NCI-H187 treated with DMSO at 0.1 percent for 48 hours (cell line): ENCODE data around the gene PLEKHG5.

Source experiments
- DNase-seq: peaks from one replicate; lab custom pipeline; 2025; lab: John Stamatoyannopoulos, UW

PLEKHG5 gene

GRCh38 chr1:6424619-6425593 lies 66.6 kb downstream of the PLEKHG5 start, which contains the start of gene ESPN:
ESPN (plus strand) TSS chr1:6424776; CDS start chr1:6424956, 180 bp downstream.
- no peak for DNase-seq

- no peak for DNase-seq
Observed at GRCh38 chr1:6424000-6424565, 67.4 kb downstream of the PLEKHG5 start.

DNA sequence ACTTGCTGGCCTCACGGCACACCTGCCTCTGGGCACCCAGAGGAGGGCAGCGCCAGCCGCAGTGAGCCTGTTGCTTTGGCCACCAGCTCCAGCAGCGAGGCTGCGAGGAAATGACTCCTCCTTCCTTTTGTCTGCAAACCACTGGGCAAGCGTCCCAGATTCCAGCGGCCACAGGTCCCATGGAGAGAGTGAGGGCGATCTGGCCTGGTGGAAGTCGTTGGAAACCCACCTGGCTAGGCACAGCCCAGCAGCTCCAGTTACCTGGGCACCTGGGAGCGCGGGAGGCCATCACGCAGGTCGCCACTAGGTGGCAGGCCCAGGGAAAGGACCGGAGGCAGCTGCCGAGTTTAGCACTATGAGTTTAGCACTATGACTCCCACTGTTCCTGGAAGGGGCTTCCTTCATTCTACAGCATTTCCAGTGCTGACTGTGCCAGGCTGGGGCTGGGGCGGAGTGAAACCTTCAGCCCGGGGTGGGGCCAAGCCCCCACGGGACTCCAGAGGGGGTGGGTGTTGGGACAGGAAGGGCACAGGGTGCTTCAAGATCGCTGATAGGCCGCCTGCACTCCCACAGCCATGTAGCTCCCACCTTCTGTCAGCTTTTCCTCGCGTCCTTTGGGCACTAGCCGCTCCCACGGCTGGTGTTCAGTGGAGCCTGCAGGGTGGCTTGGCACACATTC lies 68.0 kb downstream of the PLEKHG5 start:
- no peak for DNase-seq

DNA sequence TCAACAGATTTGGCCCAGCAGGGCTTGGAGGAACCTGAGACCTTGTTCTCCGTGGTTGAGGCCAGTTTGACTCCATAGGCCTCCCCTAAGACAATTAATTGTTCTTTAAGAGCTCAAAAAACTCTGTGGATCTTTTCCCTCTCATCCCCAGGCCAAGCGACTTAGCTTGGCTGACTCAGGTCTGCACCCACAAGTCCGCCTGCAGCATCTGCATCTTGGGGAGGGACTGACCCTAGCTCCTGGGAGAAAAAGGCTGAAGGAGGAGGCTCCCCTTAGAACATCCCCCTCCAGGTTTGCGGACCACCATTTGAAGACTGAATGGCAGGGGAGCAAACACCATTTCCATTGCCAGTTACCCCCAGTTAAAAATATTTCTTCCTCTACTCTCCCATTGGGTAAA lies 70.2 kb downstream of the PLEKHG5 start:
- no peak for DNase-seq

DNA sequence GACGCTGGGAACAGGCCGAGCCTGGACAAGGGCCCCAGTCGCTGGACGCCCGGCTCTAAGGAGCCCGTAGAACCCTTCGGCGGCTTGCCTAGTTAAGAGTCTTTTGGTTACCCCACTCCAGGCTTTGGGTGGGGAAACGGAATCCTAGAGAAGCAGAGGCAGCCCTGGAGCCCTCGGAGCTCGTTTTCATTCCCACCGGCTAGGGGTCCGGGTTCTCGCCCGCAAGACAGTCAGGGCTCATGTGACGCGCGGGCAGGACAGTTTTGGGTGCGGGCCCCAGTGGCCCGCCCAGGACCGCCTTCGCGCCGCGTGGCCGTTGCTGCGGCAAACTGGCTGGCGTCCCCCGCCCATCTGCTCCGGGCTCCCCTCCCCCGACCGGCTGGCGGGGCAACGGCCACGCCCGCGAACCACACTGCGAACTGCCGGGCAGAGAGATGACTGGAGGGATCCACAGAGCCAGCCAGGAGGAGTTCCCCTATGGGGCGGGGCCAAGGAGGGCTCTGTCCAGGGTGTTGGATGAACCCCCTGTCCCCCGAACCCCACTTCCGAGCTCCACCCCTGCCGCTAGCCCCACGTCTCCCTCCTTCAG lies 70.9 kb downstream of the PLEKHG5 start:
- no peak for DNase-seq

- no peak for DNase-seq
Observed at GRCh38 chr1:6419804-6420453, 71.5 kb downstream of the PLEKHG5 start, which contains the start of gene HES2. HES2 (minus strand) TSS chr1:6419919; CDS start chr1:6419820, 99 bp downstream.

DNA sequence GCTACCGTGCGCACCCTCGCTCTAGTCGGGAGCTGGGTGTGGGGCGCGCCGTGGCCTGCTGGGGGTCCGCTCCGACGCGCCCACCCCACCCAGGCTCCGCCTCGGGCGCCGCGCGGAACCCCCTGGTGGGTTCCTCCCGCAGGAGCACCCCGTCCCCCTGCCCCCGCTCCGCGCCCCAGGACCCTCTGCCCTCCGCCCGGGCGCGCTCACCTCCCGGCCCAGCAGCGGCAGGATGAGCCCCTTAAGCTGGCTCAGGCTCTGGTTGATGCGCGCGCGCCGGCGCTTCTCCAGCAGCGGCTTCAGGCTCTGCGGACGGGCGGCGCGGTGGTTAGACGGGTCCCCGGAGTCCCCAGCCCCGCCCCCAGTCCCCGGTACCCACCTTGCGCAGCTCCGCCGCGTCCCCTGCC lies 72.1 kb downstream of the PLEKHG5 start:
- DNase-seq = no peak

DNA sequence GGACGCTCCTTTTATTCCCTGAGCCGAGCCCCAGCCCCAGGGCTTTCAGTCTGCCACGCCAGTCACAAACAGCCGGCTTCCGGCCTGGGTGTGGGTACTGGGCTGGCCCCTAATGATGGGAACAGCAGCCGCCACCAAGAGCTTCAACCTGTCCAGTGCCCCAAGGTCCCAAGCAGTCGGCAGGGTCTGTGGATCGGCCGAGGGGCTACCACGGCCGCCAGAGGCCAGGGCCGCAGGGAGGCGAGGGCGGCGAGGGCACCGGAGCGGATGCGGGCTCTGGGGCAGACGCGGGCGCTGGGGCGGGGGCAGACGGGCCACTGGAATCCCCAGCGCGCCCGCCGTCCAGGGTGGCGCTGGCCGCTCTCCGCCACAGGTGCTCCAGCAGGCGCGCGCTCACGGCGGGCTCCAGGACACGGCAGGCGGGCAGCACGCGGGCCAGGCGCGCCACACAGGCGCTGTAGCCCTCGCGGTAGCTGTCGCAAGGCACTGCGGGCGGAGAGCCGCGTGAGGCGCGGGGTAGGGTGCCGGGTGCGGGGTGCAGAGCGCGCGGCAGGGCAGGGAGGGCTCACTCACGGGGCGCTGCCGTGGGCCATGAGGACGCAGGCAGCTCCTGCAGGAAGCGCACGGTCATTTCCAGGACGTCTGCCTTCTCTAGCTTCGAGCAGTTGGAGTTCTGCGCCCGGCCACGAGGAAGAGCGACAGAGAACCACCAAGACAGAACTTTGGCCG lies 72.6 kb downstream of the PLEKHG5 start:
- DNase-seq = no peak

DNA sequence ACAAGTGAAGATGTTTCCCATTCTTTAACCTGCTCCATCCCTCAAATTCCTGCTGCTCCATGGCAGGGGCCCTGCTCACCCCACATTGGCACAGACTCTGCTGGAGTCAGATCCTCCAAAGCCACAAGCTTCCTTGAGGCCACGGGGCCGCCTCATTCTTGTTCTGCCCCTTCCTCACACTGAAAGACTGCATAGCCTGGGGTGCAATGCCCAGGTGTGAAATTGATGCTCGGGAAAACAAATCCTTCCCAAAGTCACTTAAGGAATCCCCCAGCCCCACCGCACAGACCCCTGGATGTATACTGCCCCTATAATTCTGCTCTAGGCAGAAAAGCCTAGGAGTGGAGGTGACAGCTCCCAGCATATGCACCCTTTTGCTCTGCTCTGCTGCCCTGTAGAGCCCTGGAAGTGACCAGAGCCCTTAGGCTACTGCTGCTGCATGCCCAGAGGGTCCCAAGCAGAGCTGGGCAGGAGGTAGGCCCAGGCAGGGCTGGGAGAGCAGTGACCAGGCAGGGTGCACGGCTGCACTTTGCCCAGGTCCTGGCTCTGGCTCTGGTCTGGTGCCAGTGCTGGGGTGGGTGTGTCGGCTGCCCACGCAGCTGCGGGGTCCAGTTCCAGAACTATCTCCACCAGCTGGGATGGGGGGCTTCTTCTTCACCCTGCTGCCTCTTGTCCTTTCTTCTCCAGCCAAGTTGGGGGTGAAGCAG lies 73.4 kb downstream of the PLEKHG5 start:
- DNase-seq = no peak
